ENCODE data around the gene LRRC49.

DNA sequence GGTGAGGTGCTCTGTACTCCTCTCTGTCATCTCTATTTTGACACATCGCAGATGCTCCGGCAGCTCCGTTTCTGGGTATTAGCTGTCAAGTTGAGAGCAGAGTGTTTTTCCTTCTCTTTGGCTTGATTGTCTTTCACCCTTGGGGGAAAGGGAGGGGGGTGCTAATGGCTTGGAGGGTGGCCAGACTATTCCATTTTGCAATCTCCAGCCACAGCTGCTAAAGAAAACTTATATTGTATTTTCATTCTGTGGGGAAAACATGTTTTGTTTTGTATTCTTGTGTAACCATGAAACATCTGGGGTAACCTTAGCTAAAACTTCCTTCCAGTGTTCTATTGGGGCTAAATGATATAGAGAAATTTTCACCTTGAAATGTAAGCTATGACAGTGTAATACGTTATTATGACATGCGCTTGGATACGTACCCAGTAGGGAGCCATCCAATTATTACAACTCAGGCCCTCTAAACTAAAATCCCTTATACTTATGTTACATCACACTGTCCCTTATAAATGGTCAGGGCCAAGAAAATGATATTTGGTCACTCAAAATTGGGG is 24.6 kb upstream of the LRRC49 start:
- TF ChIP-seq, protein P1, sequence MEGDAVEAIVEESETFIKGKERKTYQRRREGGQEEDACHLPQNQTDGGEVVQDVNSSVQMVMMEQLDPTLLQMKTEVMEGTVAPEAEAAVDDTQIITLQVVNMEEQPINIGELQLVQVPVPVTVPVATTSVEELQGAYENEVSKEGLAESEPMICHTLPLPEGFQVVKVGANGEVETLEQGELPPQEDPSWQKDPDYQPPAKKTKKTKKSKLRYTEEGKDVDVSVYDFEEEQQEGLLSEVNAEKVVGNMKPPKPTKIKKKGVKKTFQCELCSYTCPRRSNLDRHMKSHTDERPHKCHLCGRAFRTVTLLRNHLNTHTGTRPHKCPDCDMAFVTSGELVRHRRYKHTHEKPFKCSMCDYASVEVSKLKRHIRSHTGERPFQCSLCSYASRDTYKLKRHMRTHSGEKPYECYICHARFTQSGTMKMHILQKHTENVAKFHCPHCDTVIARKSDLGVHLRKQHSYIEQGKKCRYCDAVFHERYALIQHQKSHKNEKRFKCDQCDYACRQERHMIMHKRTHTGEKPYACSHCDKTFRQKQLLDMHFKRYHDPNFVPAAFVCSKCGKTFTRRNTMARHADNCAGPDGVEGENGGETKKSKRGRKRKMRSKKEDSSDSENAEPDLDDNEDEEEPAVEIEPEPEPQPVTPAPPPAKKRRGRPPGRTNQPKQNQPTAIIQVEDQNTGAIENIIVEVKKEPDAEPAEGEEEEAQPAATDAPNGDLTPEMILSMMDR (optimal IDR thresholded peaks at IDR 0.05 in 1 of 3, IDR thresholded peaks at IDR 0.05 in 1 of 3, conservative IDR thresholded peaks at IDR 0.05 in 1 of 3; ENCODE audit: extremely low read depth in 1 of 3, insufficient read depth in 2 of 3, low read length in 3 of 3), result no peak
- no peak for TF ChIP-seq EZH2 (IDR thresholded peaks at IDR 0.05; ENCODE audit: low read length)

Measured in keratinocyte (primary cell).